Retinal pigment epithelial cell (primary cell): ENCODE data around the gene PLEKHO2.

Experiments used
- DNase-seq: peaks from one replicate; pipeline ENCODE4 v3.0.0-alpha.2; 2010; ENCODE audit warnings: low read depth
- H3K4me3 ChIP-seq: 2 replicates; pipeline ENCODE4 v1.5.1; 2011; ENCODE audit warnings: mild to moderate bottlenecking, low read length, control low read depth, moderate library complexity
- CTCF ChIP-seq: conservative IDR thresholded peaks from 2 replicates; pipeline ENCODE4 v1.5.1; 2011; ENCODE audit warnings: low read depth, low read length, control low read depth, inconsistent platforms

Gene PLEKHO2

GRCh38 chr15:64858021-64858575 is 16.4 kb downstream of the PLEKHO2 start:
- no peak overlapping the region for H3K4me3 ChIP-seq
- no peak for DNase-seq
- no peak for TF ChIP-seq CTCF

- no peak overlapping the region for H3K4me3 ChIP-seq
- no peak for TF ChIP-seq CTCF
- no peak for DNase-seq
Measured at GRCh38 chr15:64859226-64859625, 17.5 kb downstream of the PLEKHO2 start.

GRCh38 chr15:64861331-64861730 is 19.6 kb downstream of the PLEKHO2 start:
- TF ChIP-seq CTCF = no peak
- DNase-seq = no peak
- no peak overlapping the region for H3K4me3 ChIP-seq

GRCh38 chr15:64861960-64862359 is 20.2 kb downstream of the PLEKHO2 start:
- H3K4me3 ChIP-seq = no peak overlapping the region
- TF ChIP-seq CTCF = no peak
- DNase-seq = no peak

GRCh38 chr15:64862408-64862807 is 20.7 kb downstream of the PLEKHO2 start:
- H3K4me3 ChIP-seq = no peak overlapping the region
- no peak for DNase-seq
- no peak for TF ChIP-seq CTCF

- no peak for TF ChIP-seq CTCF
Measured at GRCh38 chr15:64864068-64864467, 22.4 kb downstream of the PLEKHO2 start.

GRCh38 chr15:64865126-64865997 is 23.6 kb downstream of the PLEKHO2 start:
- H3K4me3 ChIP-seq = no peak overlapping the region
- no peak for TF ChIP-seq CTCF
- no peak for DNase-seq

More at GRCh38 chr15:64864068-64864467, 22.4 kb downstream of the PLEKHO2 start:
- no peak overlapping the region for H3K4me3 ChIP-seq
- no peak for DNase-seq
